Sciatic nerve (tissue), 2 donors: ENCODE results near the gene BRIP1. TPM values are rescaled to one million over a fixed set of nuclear protein-coding genes. Genes with fewer than 3 reads are reported as not detected.
"Not testable (repeated sequence)": the region's sequence is repeated elsewhere in the genome, so short reads cannot be mapped to it uniquely, and the experiment has no call there.

Source experiments
- ATAC-seq: fragments of 200-7000 bp; cut with Tn5 transposase; one replicate; pipeline ENCODE4 v1.9.1; 2020; ENCODE audit warnings: mild to moderate bottlenecking, moderate library complexity
- DNase-seq: peaks from one replicate; pipeline ENCODE4 v3.0.0-alpha.2; 2020; ENCODE audit warnings: low spot score
- intact Hi-C: fragments of 100-400 bp; cut with DNase I; formaldehyde crosslinking; loops from one replicate; pipeline ENCODE4 v1.14.2; 2022
- total RNA-seq: library from RNA; stranded (reverse); fragmentation: NEBNext Ultra II Directional; extraction: Animal tissue kit (Norgen Biotek cat#: 25700); gene quantifications from one replicate; pipeline ENCODE4 v1.2.1, GENCODE V29; 2021
- donor health status: DM: no; HTN: no; CAD: no.
- donor health status: DM: no; HTN: no; CAD: no.

BRIP1 gene
- total RNA-seq, 1 donor from 2014 or later = 0.53 TPM

- intact Hi-C loops = loop anchor here (10.0 kb wide), 1 partner anchor 421 kb away; no protein-coding TSS in a partner anchor
- ATAC-seq (no peak), DNase-seq (no peak)
These were observed 27.7 kb downstream of the BRIP1 start for GRCh38 chr17:61835606-61836005.

DNA sequence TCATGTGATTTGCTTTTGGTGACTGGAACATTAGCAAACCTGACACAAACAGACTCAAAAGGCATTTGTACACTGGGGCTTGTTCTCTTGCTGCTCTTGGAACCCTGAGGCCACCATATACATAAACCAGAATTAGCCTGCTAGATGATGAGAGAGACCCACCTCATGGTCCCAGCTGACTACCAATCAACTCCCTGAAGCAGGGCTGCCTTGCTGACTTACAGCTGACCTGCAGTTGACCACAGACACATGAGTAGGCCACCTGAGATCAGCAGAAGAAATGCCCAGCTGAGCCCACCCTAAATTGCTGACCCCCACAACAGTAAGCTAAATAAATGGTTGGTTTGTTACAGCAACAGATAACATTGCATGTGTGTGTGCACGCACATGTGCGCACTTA, 28.7 kb downstream of the BRIP1 start:
- intact Hi-C loops = loop anchor here (10.0 kb wide), 1 partner anchor 420 kb away; no protein-coding TSS in a partner anchor
- no peak for ATAC-seq
- DNase-seq = no peak

GRCh38 chr17:61833536-61834193, 29.7 kb downstream of the BRIP1 start:
- ATAC-seq (no peak), DNase-seq (no peak)
- intact Hi-C loops = loop anchor here (10.0 kb wide), 1 partner anchor 419 kb away; no protein-coding TSS in a partner anchor

GRCh38 chr17:61832463-61832862, 30.9 kb downstream of the BRIP1 start:
- no peak for DNase-seq
- intact Hi-C loops = loop anchor here (10.0 kb wide), 1 partner anchor 418 kb away; no protein-coding TSS in a partner anchor
- no peak for ATAC-seq

- intact Hi-C loops = loop anchor here (10.0 kb wide), 1 partner anchor 416 kb away; no protein-coding TSS in a partner anchor
These were observed 32.2 kb downstream of the BRIP1 start for GRCh38 chr17:61831099-61831498.

GRCh38 chr17:61828694-61829093, 34.6 kb downstream of the BRIP1 start:
- intact Hi-C loops = no loop called here
- ATAC-seq (no peak), DNase-seq (no peak)

More at GRCh38 chr17:61831099-61831498, 32.2 kb downstream of the BRIP1 start:
- ATAC-seq (no peak), DNase-seq (no peak)

GRCh38 chr17:61827649-61828395, 35.5 kb downstream of the BRIP1 start:
- ATAC-seq = no peak

DNA sequence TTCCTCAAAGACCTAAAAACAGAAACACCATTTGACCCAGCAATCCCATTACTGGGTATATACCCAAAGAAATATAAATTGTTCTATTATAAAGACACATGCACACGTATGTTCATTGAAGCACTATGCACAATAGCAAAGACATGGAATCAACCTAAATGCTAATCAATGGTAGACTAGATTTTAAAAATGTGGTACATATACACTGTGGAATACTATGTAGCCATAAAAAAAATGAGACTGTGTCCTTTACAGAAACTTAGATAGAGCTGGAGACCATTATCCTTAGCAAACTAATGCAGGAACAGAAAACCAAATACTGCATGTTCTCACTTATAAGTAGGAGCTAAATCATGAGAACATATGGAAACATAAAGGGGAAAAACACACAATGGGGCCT, 36.5 kb downstream of the BRIP1 start:
- intact Hi-C loops, DNase-seq, ATAC-seq: not testable (repeated sequence)

More at GRCh38 chr17:61827649-61828395, 35.5 kb downstream of the BRIP1 start:
- intact Hi-C loops = no loop called here
- DNase-seq = no peak

GRCh38 chr17:61826198-61826597, 37.1 kb downstream of the BRIP1 start:
- intact Hi-C loops, DNase-seq, ATAC-seq: not testable (repeated sequence)

DNA sequence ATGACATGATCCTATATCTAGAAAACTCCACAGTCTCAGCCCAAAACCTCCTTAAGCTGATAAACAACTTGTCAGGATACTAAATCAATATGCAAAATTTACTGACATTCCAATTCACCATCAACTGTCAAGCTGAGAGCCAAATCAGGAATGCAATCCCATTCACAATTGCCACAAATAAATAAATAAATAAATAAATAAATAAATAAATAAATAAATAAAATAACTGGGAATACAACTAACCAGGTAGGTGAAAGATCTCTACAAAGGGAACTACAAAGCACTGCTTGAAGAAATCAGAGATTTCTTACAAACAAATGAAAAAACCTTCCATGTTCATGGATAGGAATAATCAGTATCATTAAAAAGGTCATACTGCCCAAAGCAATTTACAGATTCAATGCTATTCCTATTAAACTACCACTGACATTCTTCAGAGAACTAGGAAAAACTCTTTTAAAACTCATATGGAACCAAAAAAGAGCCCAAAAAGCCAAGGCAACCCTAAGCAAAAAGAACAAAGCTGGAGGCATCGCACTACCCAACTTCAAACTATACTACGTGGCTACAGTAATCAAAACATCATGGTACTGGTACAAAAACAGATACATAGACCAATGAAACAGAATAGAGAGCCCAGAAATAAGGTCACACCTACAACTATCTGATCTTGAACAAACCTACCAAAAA, 37.7 kb downstream of the BRIP1 start:
- intact Hi-C loops = no loop called here
- ATAC-seq = no peak
- no peak for DNase-seq

GRCh38 chr17:61822326-61823285, 40.7 kb downstream of the BRIP1 start:
- ATAC-seq (no peak), DNase-seq (no peak)
- intact Hi-C loops = no loop called here

DNA sequence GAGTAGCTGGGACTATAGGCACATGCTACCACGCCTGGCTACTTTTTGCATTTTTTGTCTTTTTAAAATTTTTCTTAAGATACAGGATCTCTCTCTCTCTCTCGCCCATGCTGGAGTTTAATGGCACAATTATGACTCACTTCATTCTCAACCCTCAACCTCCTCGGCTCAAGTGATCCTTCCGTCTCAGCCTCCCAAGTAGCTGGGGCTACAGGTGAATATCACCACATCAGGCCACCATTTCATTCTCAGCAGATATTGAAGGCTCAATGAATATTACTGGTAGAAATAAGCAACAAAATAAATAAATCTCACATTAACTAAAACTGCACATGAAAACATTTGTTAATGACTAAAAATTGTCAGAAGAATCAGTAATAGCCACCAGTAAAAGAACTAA, 41.7 kb downstream of the BRIP1 start:
- DNase-seq (no peak), ATAC-seq (no peak)
- intact Hi-C loops = no loop called here

DNA sequence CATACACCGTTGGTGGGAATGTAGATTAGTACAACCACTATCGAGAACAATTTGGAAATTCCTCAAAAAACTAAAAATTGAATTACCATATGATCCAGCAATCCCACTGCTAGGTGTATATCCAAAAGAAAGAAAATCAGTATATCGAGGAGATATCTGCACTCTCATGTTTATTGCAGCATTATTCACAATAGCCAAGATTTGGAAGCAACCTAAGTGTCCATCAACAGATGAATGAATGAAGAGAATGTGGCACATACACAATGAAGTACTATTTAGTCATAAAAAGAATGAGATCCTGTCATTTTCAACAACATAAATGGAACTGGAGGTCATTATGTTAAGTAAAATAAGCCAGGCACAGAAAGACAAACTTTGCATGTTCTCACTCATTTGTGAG, 44.1 kb downstream of the BRIP1 start:
- ATAC-seq, intact Hi-C loops, DNase-seq: not testable (repeated sequence)

DNA sequence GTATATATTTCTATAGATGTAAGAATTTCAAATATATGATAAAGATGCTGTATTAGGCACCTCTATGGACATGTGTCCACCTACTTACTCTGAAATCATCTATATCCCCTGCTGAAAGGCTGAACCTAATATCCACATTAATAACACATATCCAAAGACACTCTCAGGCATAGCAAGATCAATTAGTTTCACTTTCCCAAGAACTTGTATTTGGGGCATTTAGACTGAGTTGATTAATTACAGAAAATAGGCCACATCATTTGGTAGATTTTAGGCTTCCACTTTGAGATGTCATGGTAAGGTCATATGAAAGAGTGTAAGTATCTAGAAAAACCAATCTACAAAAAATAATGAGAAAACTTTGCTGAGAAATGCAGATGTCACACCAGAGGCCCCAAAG, 45.1 kb downstream of the BRIP1 start:
- no peak for ATAC-seq
- intact Hi-C loops = no loop called here
- no peak for DNase-seq

DNA sequence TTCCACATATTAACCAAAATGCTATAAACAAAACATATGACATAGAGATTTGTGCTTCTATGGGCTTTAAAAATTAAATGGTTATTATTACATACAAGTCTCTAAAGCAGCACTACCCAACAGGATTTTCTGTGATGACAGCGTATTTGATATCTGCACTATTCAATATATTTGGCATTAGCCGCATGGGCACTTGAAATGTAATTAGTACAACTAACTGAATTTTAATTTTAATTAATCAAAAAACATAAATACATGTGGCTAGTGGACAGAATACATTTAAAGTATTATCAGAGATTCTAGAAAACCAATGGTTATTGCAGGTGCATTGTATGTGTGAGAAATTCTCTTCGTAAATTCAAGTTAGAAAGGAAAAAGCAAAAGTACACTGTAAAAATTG, 45.9 kb downstream of the BRIP1 start:
- intact Hi-C loops = no loop called here
- no peak for ATAC-seq

DNA sequence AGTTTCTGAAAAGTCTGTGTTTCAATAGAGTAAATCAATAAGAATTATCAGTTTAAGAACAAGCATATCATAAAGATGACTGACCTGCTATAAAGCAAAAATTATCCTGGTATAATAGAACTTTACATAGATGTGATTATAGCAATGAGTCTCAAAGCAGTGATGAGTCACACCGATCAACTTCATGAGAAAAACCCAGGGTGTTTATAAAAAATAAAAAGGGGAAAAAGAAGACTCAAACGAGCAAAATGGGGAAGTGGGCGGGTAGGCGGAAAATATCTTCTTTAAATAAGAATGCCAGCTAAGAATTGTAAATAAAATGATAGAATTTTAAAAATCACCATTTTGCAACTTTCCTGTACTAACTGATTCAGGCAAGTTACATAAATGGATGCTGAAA, 46.8 kb downstream of the BRIP1 start:
- intact Hi-C loops = no loop called here
- DNase-seq (no peak), ATAC-seq (no peak)

More for the DNA sequence above, 45.9 kb downstream of the BRIP1 start:
- DNase-seq = no peak

DNA sequence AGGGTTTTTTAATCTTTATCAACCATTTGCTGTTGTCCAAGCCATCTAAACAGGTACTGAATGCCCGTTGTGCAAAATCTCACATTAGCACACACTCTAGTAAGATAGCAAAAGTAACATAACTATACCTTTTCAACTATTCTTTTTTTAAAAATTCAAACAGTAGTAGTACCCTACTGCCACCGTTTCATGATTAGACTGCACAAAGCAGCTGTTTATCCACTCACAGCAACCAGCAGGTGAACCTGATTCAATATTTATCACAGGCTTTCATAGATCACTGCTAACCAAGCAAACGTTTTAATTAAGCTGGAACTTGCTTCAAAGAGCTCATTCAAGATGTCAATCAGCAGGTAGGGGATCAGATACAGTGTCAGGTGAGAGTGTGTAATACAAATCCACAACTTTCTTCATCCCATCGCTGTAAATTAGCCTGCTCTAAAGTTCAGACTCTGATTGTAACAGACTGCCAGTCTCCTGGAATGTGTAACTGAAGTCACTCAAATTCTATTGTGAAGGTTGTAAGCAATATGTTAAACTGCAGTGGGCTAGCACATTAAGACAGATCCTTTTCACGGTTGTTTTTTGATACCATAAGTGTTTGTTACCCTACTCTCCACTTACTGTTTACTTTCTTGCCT, 47.3 kb downstream of the BRIP1 start:
- intact Hi-C loops = no loop called here
- DNase-seq = no peak
- no peak for ATAC-seq

DNA sequence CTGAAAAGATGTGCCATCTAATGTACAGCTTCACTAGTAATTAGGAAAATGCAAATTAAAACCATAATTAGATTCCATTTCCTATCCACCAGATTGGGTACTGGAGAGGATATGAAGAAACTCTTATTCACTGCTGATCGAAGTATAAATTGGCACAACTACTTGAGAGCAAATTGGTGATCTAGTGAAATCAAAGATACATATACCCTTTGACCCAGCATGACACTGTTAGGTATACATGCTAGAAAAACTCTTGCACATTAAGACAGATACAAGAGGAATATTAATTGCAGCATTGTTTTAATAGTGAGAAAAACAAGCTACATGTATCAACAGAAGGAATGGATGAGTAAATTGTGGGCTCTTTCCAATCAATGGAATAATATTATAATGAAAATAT, 48.8 kb downstream of the BRIP1 start:
- intact Hi-C loops = no loop called here
- ATAC-seq (no peak), DNase-seq (no peak)
